ENCODE data around the gene LOXL1. TPM values are rescaled to one million over a fixed set of nuclear protein-coding genes. Genes with fewer than 3 reads are reported as not detected.

LOXL1 gene
- total and polyA plus RNA-seq, 9 of the 15 experiments (the other 6 are each of a cell fraction or from before 2014, with no cell fraction given): 0.14 TPM; not detected in 8

GRCh38 chr15:73927476-73928240 lies 1.4 kb downstream of the LOXL1 start:
- no peak overlapping the region for H3K4me2 ChIP-seq (ENCODE audit: insufficient read depth, low read length)
- H3K36me3 ChIP-seq (ENCODE audit: control insufficient read depth, insufficient read depth, low read length): no peaks in the 10 kb centered on the region
- no peak overlapping the region for H3K27ac ChIP-seq (ENCODE audit: extremely low read depth, low read depth, low read length)
- no peaks in the 10 kb centered on the region for H3K79me2 ChIP-seq (ENCODE audit: control insufficient read depth, insufficient read depth, low read length)
- no TSS peak for BruUV-seq (replicated peaks)
- H2AFZ ChIP-seq (ENCODE audit: low read depth, low read length): peak overlapping the region; percentile 24; the same call in 1 of the 2 replicates
- peaks cover 3 to 26% of the 10 kb centered on the region in 2 experiments; a peak in 4 of 5 replicates for H3K4me1 ChIP-seq (replicated peaks in 1 of 2; ENCODE audit: control insufficient read depth in 2 of 2, insufficient read depth in 2 of 2, low read length in 2 of 2)
- no peaks in the 10 kb centered on the region for H3K9me1 ChIP-seq (ENCODE audit: control insufficient read depth, insufficient read depth, low read length)
- POLR2A ChIA-PET: interaction anchor here (0.6 to 0.7 kb wide), 2 partner anchors 24 to 1177 kb away, joined by 3 read pairs; no protein-coding TSS in a partner anchor
- 0 out of 2 replicates have a peak, but pooled peaks cover 3% of the 10 kb centered on the region for H4K20me1 ChIP-seq (replicated peaks; ENCODE audit: control insufficient read depth, insufficient read depth, low read length)
- intact Hi-C loops (cut with micrococcal nuclease) (no loop called here), in situ Hi-C loops (cut with MboI) (no loop called here)
- no peak overlapping the region for H3K9ac ChIP-seq (ENCODE audit: insufficient read depth in 1 of 2, low read depth in 2 of 2, low read length in 2 of 2)
- FAIRE-seq: no peak
- ATAC-seq: peak; percentile 85
- DNase-seq (ENCODE audit: extremely low read depth in 1 of 4, low spot score in 3 of 4): peak; percentile 17 to 74 (median 64)
- H3K4me3 ChIP-seq: peak overlapping the region; percentile 25
- WGBS (ENCODE audit: insufficient coverage, low coverage, missing lambda C conversion rate): 17% methylated on average over 5 of the region's 78 CpGs
- peaks cover 6 to 53% of the 10 kb centered on the region in 2 experiments; a peak in 4 of 5 replicates for H3K27me3 ChIP-seq (ENCODE audit: control insufficient read depth in 2 of 2, insufficient read depth in 2 of 2, low read length in 2 of 2)
- H3K9me3 ChIP-seq (replicated peaks; ENCODE audit: control insufficient read depth, insufficient read depth, low read depth, low read length): no peaks in the 10 kb centered on the region
- CTCF ChIA-PET (ENCODE audit: low intra/inter-chr PET ratio): no interaction called here
- TF ChIP-seq CHD2 (IDR thresholded peaks at IDR 0.05; ENCODE audit: low read depth, low read length) (no peak), CTCF (IDR thresholded peaks at IDR 0.05 in 2 of 3, conservative IDR thresholded peaks at IDR 0.05 in 1 of 3; ENCODE audit: insufficient read depth in 2 of 3, low read depth in 1 of 3, low read length in 3 of 3) (peak; percentile 37 to 50 (median 41); a peak in 5 of 6 replicates), MTA1 (IDR thresholded peaks at IDR 0.05; ENCODE audit: borderline replicate concordance) (no peak), MAZ (CRISPR knock-in tag; conservative IDR thresholded peaks at IDR 0.05 in 1 of 2, IDR thresholded peaks at IDR 0.05 in 1 of 2) (0 out of 4 replicates have a peak, but pooled peaks of 1 of the 2 experiments have one; percentile 58), HNRNPLL (IDR thresholded peaks at IDR 0.05; ENCODE audit: low read depth, low read length, poor library complexity, severe bottlenecking) (peak; percentile 97), ZC3H11A (IDR thresholded peaks at IDR 0.05; ENCODE audit: low read depth, low read length) (no peak), RAD21 (CRISPR knock-in tag; conservative IDR thresholded peaks at IDR 0.05 in 1 of 2, IDR thresholded peaks at IDR 0.05 in 1 of 2) (peak in 1 of 2 experiments; percentile 23; a peak in 1 of 4 replicates), ZNF778 (CRISPR knock-in tag; IDR thresholded peaks at IDR 0.05) (no peak), TAF1 (IDR thresholded peaks at IDR 0.05; ENCODE audit: control insufficient read depth, extremely low read depth, insufficient read depth, low read length, severe bottlenecking) (no peak), TBL1XR1 (IDR thresholded peaks at IDR 0.05; ENCODE audit: low read length in 2 of 2) (no peak)
- TF ChIP-seq, protein P1, sequence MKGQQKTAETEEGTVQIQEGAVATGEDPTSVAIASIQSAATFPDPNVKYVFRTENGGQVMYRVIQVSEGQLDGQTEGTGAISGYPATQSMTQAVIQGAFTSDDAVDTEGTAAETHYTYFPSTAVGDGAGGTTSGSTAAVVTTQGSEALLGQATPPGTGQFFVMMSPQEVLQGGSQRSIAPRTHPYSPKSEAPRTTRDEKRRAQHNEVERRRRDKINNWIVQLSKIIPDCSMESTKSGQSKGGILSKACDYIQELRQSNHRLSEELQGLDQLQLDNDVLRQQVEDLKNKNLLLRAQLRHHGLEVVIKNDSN (CRISPR knock-in tag; IDR thresholded peaks at IDR 0.05): no peak
- TF ChIP-seq, protein P2, sequence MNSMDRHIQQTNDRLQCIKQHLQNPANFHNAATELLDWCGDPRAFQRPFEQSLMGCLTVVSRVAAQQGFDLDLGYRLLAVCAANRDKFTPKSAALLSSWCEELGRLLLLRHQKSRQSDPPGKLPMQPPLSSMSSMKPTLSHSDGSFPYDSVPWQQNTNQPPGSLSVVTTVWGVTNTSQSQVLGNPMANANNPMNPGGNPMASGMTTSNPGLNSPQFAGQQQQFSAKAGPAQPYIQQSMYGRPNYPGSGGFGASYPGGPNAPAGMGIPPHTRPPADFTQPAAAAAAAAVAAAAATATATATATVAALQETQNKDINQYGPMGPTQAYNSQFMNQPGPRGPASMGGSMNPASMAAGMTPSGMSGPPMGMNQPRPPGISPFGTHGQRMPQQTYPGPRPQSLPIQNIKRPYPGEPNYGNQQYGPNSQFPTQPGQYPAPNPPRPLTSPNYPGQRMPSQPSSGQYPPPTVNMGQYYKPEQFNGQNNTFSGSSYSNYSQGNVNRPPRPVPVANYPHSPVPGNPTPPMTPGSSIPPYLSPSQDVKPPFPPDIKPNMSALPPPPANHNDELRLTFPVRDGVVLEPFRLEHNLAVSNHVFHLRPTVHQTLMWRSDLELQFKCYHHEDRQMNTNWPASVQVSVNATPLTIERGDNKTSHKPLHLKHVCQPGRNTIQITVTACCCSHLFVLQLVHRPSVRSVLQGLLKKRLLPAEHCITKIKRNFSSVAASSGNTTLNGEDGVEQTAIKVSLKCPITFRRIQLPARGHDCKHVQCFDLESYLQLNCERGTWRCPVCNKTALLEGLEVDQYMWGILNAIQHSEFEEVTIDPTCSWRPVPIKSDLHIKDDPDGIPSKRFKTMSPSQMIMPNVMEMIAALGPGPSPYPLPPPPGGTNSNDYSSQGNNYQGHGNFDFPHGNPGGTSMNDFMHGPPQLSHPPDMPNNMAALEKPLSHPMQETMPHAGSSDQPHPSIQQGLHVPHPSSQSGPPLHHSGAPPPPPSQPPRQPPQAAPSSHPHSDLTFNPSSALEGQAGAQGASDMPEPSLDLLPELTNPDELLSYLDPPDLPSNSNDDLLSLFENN (IDR thresholded peaks at IDR 0.05; ENCODE audit: low read depth in 2 of 2, low read length in 2 of 2): no peak

All from K562 (cell line).